ENCODE data around the gene SEMA3B.

SEMA3B gene

GRCh38 chr3:50232303-50232702 lies 36.6 kb upstream of the SEMA3B start:
- H3K4me3 ChIP-seq (ENCODE audit: low read length): no peak overlapping the region
- TF ChIP-seq CTCF (conservative IDR thresholded peaks at IDR 0.05; ENCODE audit: low read length): no peak
- no peak for DNase-seq (ENCODE audit: low read depth)

- TF ChIP-seq CTCF (conservative IDR thresholded peaks at IDR 0.05; ENCODE audit: low read length): no peak
- DNase-seq (ENCODE audit: low read depth): no peak
- no peak overlapping the region for H3K4me3 ChIP-seq (ENCODE audit: low read length)
Measured at GRCh38 chr3:50233176-50233575, 35.8 kb upstream of the SEMA3B start.

- TF ChIP-seq CTCF (conservative IDR thresholded peaks at IDR 0.05; ENCODE audit: low read length): no peak
- H3K4me3 ChIP-seq (ENCODE audit: low read length): peak within 1 kb of the TSS; percentile 95
- DNase-seq (ENCODE audit: low read depth): peak; percentile 98
Measured at GRCh38 chr3:50235716-50236483, 33.0 kb upstream of the SEMA3B start, which contains the start of gene GNAI2. Gene GNAI2, plus strand, starts transcription at chr3:50236204. Its CDS starts 132 bp downstream, at chr3:50236336.

- no peak for DNase-seq (ENCODE audit: low read depth)
- TF ChIP-seq CTCF (conservative IDR thresholded peaks at IDR 0.05; ENCODE audit: low read length): no peak
- H3K4me3 ChIP-seq (ENCODE audit: low read length): peak overlapping the region; percentile 95
Measured at GRCh38 chr3:50236484-50237132, 32.3 kb upstream of the SEMA3B start.

- peak overlapping the region; percentile 95 for H3K4me3 ChIP-seq (ENCODE audit: low read length)
- TF ChIP-seq CTCF (conservative IDR thresholded peaks at IDR 0.05; ENCODE audit: low read length): no peak
- DNase-seq (ENCODE audit: low read depth): peak; percentile 64
Measured at GRCh38 chr3:50237133-50237651, 31.8 kb upstream of the SEMA3B start.

GRCh38 chr3:50237754-50238548 lies 31.0 kb upstream of the SEMA3B start:
- TF ChIP-seq CTCF (conservative IDR thresholded peaks at IDR 0.05; ENCODE audit: low read length): no peak
- H3K4me3 ChIP-seq (ENCODE audit: low read length): peak overlapping the region; percentile 95
- DNase-seq (ENCODE audit: low read depth): peak; percentile 86
